Vagina (tissue), 2 donors: ENCODE results near the gene MVD. TPM values are rescaled to one million over a fixed set of nuclear protein-coding genes. Genes with fewer than 3 reads are reported as not detected.
"Not testable (repeated sequence)": the region's sequence is repeated elsewhere in the genome, so short reads cannot be mapped to it uniquely, and the experiment has no call there.

ENCODE experiments used
- DNase-seq, 2 donors: peaks; one replicate each; pipeline ENCODE4 v3.0.0-alpha.2; 2017; ENCODE audit errors: extremely low spot score in 2 of 2
- H3K27ac ChIP-seq: fragments of 200-600 bp; sonication (generic); one replicate; pipeline ENCODE4 v1.5.1; 2019
- H3K27me3 ChIP-seq: fragments of 200-600 bp; sonication (generic); one replicate; pipeline ENCODE4 v1.5.1; 2019
- H3K36me3 ChIP-seq, 2 donors: fragments of 200-600 bp; sonication (generic); one replicate each; pipeline ENCODE4 v1.5.1; 2017 to 2019
- H3K4me1 ChIP-seq: fragments of 200-600 bp; sonication (generic); one replicate; pipeline ENCODE4 v1.5.1; 2019
- H3K4me3 ChIP-seq, 2 donors: fragments of 200-600 bp; sonication (generic); 1 replicate in 1 of 2; 2 replicates in 1 of 2; pipeline ENCODE4 v1.5.1; 2016 to 2019
- H3K9me3 ChIP-seq: fragments of 200-600 bp; sonication (generic); one replicate; pipeline ENCODE4 v1.5.1; 2019
- POLR2A ChIP-seq, 2 donors: fragments of 450-650 bp; IDR thresholded peaks; one replicate each; pipeline ENCODE4 v1.6.1; 2017; ENCODE audit warnings: antibody characterized with exemption in 2 of 2, mild to moderate bottlenecking in 2 of 2, moderate library complexity in 2 of 2
- POLR2AphosphoS5 ChIP-seq, 2 donors: sonication (generic); formaldehyde crosslinking; IDR thresholded peaks; one replicate each; pipeline ENCODE4 v1.9.0; 2017; ENCODE audit warnings: antibody characterized with exemption in 2 of 2, mild to moderate bottlenecking in 2 of 2, low read depth in 1 of 2; ENCODE audit not compliant: insufficient read depth in 1 of 2
- intact Hi-C: fragments of 100-400 bp; cut with DNase I; formaldehyde crosslinking; loops from one replicate; pipeline ENCODE4 v1.15.1; 2023
- total RNA-seq: library from RNA; depleted of rRNA; stranded (reverse); fragments of >200 nt; gene quantifications from one replicate; pipeline ENCODE4 v1.2.3, GENCODE V29; 2016
- TF ChIP-seq, protein P1 (sequence below), 3 experiments: fragments of 450-650 bp in 2 of 3; fragments of 200-600 bp in 1 of 3; sonication (generic) in 1 of 3; IDR thresholded peaks; one replicate each; pipeline ENCODE4 v1.5.1; 2017 to 2019; ENCODE audit warnings: antibody characterized with exemption in 3 of 3, mild to moderate bottlenecking in 2 of 3, moderate library complexity in 2 of 3

The MVD gene
- total RNA-seq, 1 donor from 2014 or later, result 33.1 TPM

DNA sequence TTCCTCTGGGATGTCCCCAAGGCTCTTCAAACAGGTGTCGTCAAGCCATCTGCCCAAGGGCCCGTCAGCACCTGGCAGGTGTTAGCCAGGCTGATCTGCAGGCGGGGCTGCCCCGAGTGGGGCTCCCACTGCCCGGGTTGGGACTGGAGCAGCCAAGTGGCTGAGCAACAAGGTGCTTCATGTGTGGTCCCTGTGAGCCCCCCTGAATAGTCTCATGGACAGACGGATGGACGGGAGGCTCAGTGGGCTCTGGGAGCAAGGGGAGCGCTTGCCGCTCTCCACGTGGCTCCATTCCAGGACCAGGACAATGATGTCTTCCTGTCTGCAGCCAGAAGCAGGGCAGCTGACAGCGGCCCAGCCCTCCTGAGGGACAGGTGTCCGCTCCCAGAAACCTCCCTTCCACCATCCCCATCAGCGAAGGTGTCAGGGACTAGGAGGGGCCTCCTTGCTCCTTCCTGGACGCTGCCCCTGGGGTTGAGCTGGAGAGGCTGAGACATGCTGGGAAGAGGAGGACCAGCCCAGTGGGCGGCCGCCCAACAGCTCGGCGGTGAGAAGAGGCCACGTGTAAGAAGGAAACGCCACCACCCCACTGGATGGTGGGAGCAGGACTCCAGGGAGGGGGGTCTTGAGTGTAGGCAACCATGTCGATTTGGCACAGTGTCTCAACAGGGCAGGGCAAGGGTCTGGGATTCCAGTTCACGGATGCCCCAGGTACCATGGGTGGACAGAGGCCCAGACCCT, 13.8 kb upstream of the MVD start:
- no peak overlapping the region for H3K27ac ChIP-seq
- H3K36me3 ChIP-seq, result no peaks in the 10 kb centered on the region
- DNase-seq, result no peak
- TF ChIP-seq POLR2AphosphoS5 (IDR thresholded peaks at IDR 0.05; ENCODE audit: insufficient read depth in 1 of 2, low read depth in 1 of 2) (no peak), POLR2A (IDR thresholded peaks at IDR 0.05) (no peak)
- TF ChIP-seq, protein P1, sequence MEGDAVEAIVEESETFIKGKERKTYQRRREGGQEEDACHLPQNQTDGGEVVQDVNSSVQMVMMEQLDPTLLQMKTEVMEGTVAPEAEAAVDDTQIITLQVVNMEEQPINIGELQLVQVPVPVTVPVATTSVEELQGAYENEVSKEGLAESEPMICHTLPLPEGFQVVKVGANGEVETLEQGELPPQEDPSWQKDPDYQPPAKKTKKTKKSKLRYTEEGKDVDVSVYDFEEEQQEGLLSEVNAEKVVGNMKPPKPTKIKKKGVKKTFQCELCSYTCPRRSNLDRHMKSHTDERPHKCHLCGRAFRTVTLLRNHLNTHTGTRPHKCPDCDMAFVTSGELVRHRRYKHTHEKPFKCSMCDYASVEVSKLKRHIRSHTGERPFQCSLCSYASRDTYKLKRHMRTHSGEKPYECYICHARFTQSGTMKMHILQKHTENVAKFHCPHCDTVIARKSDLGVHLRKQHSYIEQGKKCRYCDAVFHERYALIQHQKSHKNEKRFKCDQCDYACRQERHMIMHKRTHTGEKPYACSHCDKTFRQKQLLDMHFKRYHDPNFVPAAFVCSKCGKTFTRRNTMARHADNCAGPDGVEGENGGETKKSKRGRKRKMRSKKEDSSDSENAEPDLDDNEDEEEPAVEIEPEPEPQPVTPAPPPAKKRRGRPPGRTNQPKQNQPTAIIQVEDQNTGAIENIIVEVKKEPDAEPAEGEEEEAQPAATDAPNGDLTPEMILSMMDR (IDR thresholded peaks at IDR 0.05), result no peak
- H3K4me3 ChIP-seq, result no peak overlapping the region
- H3K4me1 ChIP-seq, result no peaks in the 10 kb centered on the region
- no peaks in the 10 kb centered on the region for H3K9me3 ChIP-seq
- intact Hi-C loops, result no loop called here
- H3K27me3 ChIP-seq, result no peaks in the 10 kb centered on the region

DNA sequence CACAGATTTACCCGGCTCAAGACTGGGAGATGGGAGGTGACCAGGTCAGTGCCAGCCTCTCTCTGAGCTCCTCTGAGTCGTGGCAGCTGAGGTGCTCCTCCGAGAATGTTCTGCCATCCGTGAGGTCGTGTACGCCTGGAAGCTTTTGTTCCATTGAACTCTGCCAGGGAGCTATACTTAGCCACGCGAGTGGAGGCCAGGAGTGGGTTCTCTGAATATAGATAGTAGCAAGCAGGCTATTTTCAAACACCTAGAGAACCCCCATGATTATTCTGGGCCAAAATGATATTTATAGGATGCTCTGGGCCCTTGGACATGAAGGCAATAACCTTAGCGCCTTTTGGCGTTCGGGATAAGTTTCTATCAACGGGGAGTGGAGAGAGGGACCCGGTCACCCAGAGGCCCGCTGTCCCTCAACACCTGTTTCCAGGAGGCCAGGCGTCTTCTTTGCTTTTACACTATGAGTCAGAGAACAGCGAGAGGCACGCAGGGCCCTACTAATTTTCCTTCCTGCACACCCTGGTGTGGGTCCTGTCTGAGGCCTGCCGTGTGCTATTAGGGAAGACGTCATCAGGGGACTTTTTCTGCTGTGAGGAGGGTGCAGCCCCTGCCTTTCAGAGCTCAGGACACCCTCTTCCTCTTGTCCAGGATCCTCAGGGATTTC, 11.0 kb upstream of the MVD start:
- Histone ChIP-seq H3K36me3 (no peaks in the 10 kb centered on the region), H3K27me3 (no peaks in the 10 kb centered on the region), H3K27ac (no peak overlapping the region), H3K4me1 (no peaks in the 10 kb centered on the region), H3K9me3 (no peaks in the 10 kb centered on the region), H3K4me3 (no peak overlapping the region)
- TF ChIP-seq, protein P1 (IDR thresholded peaks at IDR 0.05), result no peak
- TF ChIP-seq POLR2AphosphoS5 (IDR thresholded peaks at IDR 0.05; ENCODE audit: insufficient read depth in 1 of 2, low read depth in 1 of 2) (no peak), POLR2A (IDR thresholded peaks at IDR 0.05) (no peak)
- intact Hi-C loops, result no loop called here
- no peak for DNase-seq

- Histone ChIP-seq H3K4me3 (no peak overlapping the region), H3K36me3 (no peaks in the 10 kb centered on the region), H3K9me3 (no peaks in the 10 kb centered on the region), H3K4me1 (no peaks in the 10 kb centered on the region), H3K27me3 (no peaks in the 10 kb centered on the region), H3K27ac (no peak overlapping the region)
- TF ChIP-seq, protein P1 (IDR thresholded peaks at IDR 0.05), result no peak
- no peak for TF ChIP-seq POLR2A (IDR thresholded peaks at IDR 0.05)
- TF ChIP-seq POLR2AphosphoS5 (IDR thresholded peaks at IDR 0.05; ENCODE audit: insufficient read depth in 1 of 2, low read depth in 1 of 2), result no peak
- intact Hi-C loops, result no loop called here
- no peak for DNase-seq
Observed at GRCh38 chr16:88672776-88673175, 9.9 kb upstream of the MVD start.

- Histone ChIP-seq H3K36me3 (no peaks in the 10 kb centered on the region), H3K4me3 (no peak overlapping the region), H3K9me3 (no peaks in the 10 kb centered on the region), H3K27ac (no peak overlapping the region), H3K4me1 (no peaks in the 10 kb centered on the region), H3K27me3 (no peaks in the 10 kb centered on the region)
- TF ChIP-seq POLR2AphosphoS5 (IDR thresholded peaks at IDR 0.05; ENCODE audit: insufficient read depth in 1 of 2, low read depth in 1 of 2) (no peak), POLR2A (IDR thresholded peaks at IDR 0.05) (no peak)
- TF ChIP-seq, protein P1 (IDR thresholded peaks at IDR 0.05), result no peak
- DNase-seq, result no peak
- intact Hi-C loops, result no loop called here
Observed at GRCh38 chr16:88671806-88672205, 8.9 kb upstream of the MVD start.

DNA sequence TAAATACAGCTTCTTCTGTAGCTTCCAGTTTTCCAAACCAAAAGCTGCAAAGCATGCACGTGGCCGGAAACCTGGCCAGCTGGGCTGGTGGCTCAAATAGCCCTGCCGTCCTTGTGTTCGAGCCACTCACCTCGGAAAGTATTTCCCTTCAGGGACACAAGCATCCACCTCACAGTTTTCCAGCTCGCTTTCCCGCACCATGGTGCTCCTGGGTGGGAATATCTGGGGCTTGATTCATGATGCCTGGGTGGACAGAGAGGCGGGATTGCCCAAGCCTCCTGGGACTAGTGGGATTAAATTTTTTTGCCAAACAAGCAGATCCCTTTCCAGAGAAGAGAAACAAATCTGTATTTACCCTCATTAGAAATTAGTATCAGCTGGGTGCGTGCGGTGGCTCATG, 7.1 kb upstream of the MVD start:
- DNase-seq, result no peak
- Histone ChIP-seq H3K9me3 (no peaks in the 10 kb centered on the region), H3K36me3 (no peaks in the 10 kb centered on the region), H3K4me3 (no peak overlapping the region), H3K4me1 (no peaks in the 10 kb centered on the region), H3K27ac (no peak overlapping the region), H3K27me3 (no peaks in the 10 kb centered on the region)
- TF ChIP-seq, protein P1 (IDR thresholded peaks at IDR 0.05), result no peak
- TF ChIP-seq POLR2A (IDR thresholded peaks at IDR 0.05) (no peak), POLR2AphosphoS5 (IDR thresholded peaks at IDR 0.05; ENCODE audit: insufficient read depth in 1 of 2, low read depth in 1 of 2) (no peak)
- intact Hi-C loops, result no loop called here

GRCh38 chr16:88669493-88669892, 6.6 kb upstream of the MVD start:
- H3K36me3 ChIP-seq, H3K4me3 ChIP-seq, H3K27me3 ChIP-seq, H3K27ac ChIP-seq, H3K4me1 ChIP-seq, intact Hi-C loops, DNase-seq, H3K9me3 ChIP-seq: not testable (repeated sequence)
